ENCODE measurements around the gene CPT1B.
A peak's percentile ranks its signal among the peaks of the same experiment; 100 is the strongest.

The CPT1B gene

DNA sequence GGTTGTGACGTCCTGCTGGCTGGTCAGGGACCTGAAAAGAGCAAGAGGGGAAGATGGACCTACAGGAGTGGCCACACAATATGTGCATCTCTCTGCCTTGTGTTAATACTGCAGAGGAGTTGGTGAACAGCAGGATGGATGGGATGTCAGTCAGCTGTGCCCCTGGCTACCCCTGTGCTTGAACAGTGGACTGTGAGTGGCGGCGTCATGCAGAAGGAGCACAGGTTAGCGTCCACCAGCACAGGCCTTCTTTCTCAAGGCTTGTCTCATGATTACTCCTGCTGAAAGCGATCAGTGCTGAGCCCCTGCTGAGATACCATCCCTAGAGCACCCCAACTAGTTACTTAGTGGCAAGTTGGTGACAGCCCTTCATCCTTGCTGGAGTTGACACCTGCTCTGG lies 8.2 kb upstream of the CPT1B start:
- no peak for DNase-seq (ENCODE audit: low spot score)
- no peak overlapping the region for H3K23ac ChIP-seq (ENCODE audit: low read depth, low read length, poor library complexity)
- H3K36me3 ChIP-seq (replicated peaks in 1 of 2; ENCODE audit: control insufficient read depth in 2 of 2, insufficient read depth in 2 of 2, low read length in 2 of 2) = no peaks in the 10 kb centered on the region
- H2BK120ac ChIP-seq (ENCODE audit: low read depth, low read length) = no peak overlapping the region
- H2BK12ac ChIP-seq (ENCODE audit: low read length) = no peak overlapping the region
- no peak overlapping the region for H3K4ac ChIP-seq (ENCODE audit: low read length)
- no peak overlapping the region for H2AFZ ChIP-seq (ENCODE audit: low read length)
- WGBS, 2 donors (ENCODE audit: extremely low coverage in 2 of 2, insufficient read length in 2 of 2, insufficient replicate concordance in 1 of 2) = no CpG with 5 or more reads among the region's 5 CpGs
- no peaks in the 10 kb centered on the region for H3K27me3 ChIP-seq (ENCODE audit: control insufficient read depth in 3 of 3, insufficient read depth in 3 of 3, low read depth in 1 of 3, low read length in 3 of 3)
- no peak overlapping the region for H3K14ac ChIP-seq (ENCODE audit: low read length)
- H2BK15ac ChIP-seq (ENCODE audit: low read length) = no peak overlapping the region
- H4K8ac ChIP-seq (ENCODE audit: low read depth, low read length) = no peak overlapping the region
- H3K27ac ChIP-seq (replicated peaks; ENCODE audit: low read length) = no peak overlapping the region
- H3K4me3 ChIP-seq (ENCODE audit: low read length in 2 of 2) = no peak overlapping the region
- H4K91ac ChIP-seq (ENCODE audit: low read depth, low read length, poor library complexity) = no peak overlapping the region
- H2BK5ac ChIP-seq (ENCODE audit: low read length) = no peak overlapping the region
- no peak overlapping the region for H3K18ac ChIP-seq (ENCODE audit: low read length)
- H3K9ac ChIP-seq (ENCODE audit: low read depth, low read length, poor library complexity) = no peak overlapping the region
- peaks cover 5% of the 10 kb centered on the region in 2 donors for H3K4me1 ChIP-seq (ENCODE audit: control insufficient read depth in 2 of 2, insufficient read depth in 1 of 2, low read depth in 1 of 2, low read length in 2 of 2)
- no peak overlapping the region for H3K4me2 ChIP-seq (ENCODE audit: insufficient read depth, low read length, poor library complexity, severe bottlenecking)
- H3K9me3 ChIP-seq (replicated peaks in 1 of 2; ENCODE audit: control insufficient read depth in 2 of 2, insufficient read depth in 1 of 2, low read depth in 1 of 2, low read length in 2 of 2) = no peaks in the 10 kb centered on the region
- H3K79me1 ChIP-seq (ENCODE audit: low read depth, low read length) = peaks cover 4% of the 10 kb centered on the region
- H2AK5ac ChIP-seq (ENCODE audit: low read depth, low read length) = no peak overlapping the region

DNA sequence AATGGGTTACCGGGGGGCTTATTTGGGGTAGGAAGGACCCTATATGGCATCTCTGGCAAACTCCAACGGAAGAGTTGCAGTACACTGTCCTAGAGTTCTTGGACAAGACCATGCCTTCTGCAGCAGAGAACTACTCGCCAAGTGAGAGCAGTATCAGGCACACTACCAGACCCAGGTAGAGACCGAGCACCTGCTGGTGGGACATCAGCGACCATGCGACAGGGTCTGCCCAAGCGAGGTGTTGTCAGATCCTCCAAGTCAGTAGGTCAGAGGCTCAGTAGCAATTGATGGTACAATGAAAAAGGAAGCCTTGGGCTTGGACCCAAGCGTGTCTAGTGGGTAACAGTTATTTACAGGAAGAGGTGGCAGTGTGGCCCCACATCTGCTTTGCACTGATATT lies 7.6 kb upstream of the CPT1B start:
- H3K79me1 ChIP-seq (ENCODE audit: low read depth, low read length) = peaks cover 4% of the 10 kb centered on the region
- no peak overlapping the region for H2BK15ac ChIP-seq (ENCODE audit: low read length)
- no peak overlapping the region for H3K9ac ChIP-seq (ENCODE audit: low read depth, low read length, poor library complexity)
- no peak overlapping the region for H2AK5ac ChIP-seq (ENCODE audit: low read depth, low read length)
- H3K14ac ChIP-seq (ENCODE audit: low read length) = no peak overlapping the region
- no peak overlapping the region for H2BK120ac ChIP-seq (ENCODE audit: low read depth, low read length)
- no peak overlapping the region for H3K4ac ChIP-seq (ENCODE audit: low read length)
- no peak overlapping the region for H3K18ac ChIP-seq (ENCODE audit: low read length)
- H3K27ac ChIP-seq (replicated peaks; ENCODE audit: low read length) = no peak overlapping the region
- no peak for DNase-seq (ENCODE audit: low spot score)
- no peak overlapping the region for H4K91ac ChIP-seq (ENCODE audit: low read depth, low read length, poor library complexity)
- H4K8ac ChIP-seq (ENCODE audit: low read depth, low read length) = no peak overlapping the region
- peaks cover 2 to 6% of the 10 kb centered on the region in 2 donors for H3K36me3 ChIP-seq (replicated peaks in 1 of 2; ENCODE audit: control insufficient read depth in 2 of 2, insufficient read depth in 2 of 2, low read length in 2 of 2)
- H2BK12ac ChIP-seq (ENCODE audit: low read length) = no peak overlapping the region
- no peak overlapping the region for H2BK5ac ChIP-seq (ENCODE audit: low read length)
- WGBS, 2 donors (ENCODE audit: extremely low coverage in 2 of 2, insufficient read length in 2 of 2, insufficient replicate concordance in 1 of 2) = no CpG with 5 or more reads among the region's 8 CpGs
- H3K4me2 ChIP-seq (ENCODE audit: insufficient read depth, low read length, poor library complexity, severe bottlenecking) = no peak overlapping the region
- no peak overlapping the region for H3K23ac ChIP-seq (ENCODE audit: low read depth, low read length, poor library complexity)
- no peak overlapping the region for H3K4me3 ChIP-seq (ENCODE audit: low read length in 2 of 2)
- H3K27me3 ChIP-seq (ENCODE audit: control insufficient read depth in 3 of 3, insufficient read depth in 3 of 3, low read depth in 1 of 3, low read length in 3 of 3) = no peaks in the 10 kb centered on the region
- H2AFZ ChIP-seq (ENCODE audit: low read length) = no peak overlapping the region
- peaks cover 5% of the 10 kb centered on the region in 2 donors for H3K4me1 ChIP-seq (ENCODE audit: control insufficient read depth in 2 of 2, insufficient read depth in 1 of 2, low read depth in 1 of 2, low read length in 2 of 2)
- no peaks in the 10 kb centered on the region for H3K9me3 ChIP-seq (replicated peaks in 1 of 2; ENCODE audit: control insufficient read depth in 2 of 2, insufficient read depth in 1 of 2, low read depth in 1 of 2, low read length in 2 of 2)

DNA sequence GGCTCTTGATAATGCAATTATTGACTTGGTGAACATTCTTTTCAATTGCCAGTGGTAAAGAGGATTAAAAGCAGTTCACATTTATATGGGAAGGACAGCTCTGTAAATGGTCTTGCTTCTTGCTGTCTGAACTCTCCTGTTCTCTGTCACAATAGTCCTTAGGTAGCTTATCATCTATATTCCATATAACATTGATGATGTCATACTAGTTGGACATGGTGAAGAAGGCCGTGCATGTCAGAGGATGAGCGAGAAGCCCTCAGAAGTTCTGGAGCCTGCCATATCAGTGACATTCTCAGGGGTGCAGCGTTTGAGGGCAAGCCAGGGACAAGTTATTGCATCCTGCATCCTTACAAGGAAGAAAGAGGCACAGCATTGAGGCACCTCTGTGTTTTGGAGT lies 7.0 kb upstream of the CPT1B start:
- H2AK5ac ChIP-seq (ENCODE audit: low read depth, low read length) = no peak overlapping the region
- H3K4ac ChIP-seq (ENCODE audit: low read length) = no peak overlapping the region
- H2AFZ ChIP-seq (ENCODE audit: low read length) = no peak overlapping the region
- peaks cover 5% of the 10 kb centered on the region in 2 donors for H3K4me1 ChIP-seq (ENCODE audit: control insufficient read depth in 2 of 2, insufficient read depth in 1 of 2, low read depth in 1 of 2, low read length in 2 of 2)
- H3K79me1 ChIP-seq (ENCODE audit: low read depth, low read length) = peaks cover 4% of the 10 kb centered on the region
- H4K91ac ChIP-seq (ENCODE audit: low read depth, low read length, poor library complexity) = no peak overlapping the region
- DNase-seq (ENCODE audit: low spot score) = no peak
- no peak overlapping the region for H4K8ac ChIP-seq (ENCODE audit: low read depth, low read length)
- H3K4me3 ChIP-seq (ENCODE audit: low read length in 2 of 2) = no peak overlapping the region
- WGBS, 2 donors (ENCODE audit: extremely low coverage in 2 of 2, insufficient read length in 2 of 2, insufficient replicate concordance in 1 of 2) = no CpG with 5 or more reads among the region's 3 CpGs
- H3K9me3 ChIP-seq (replicated peaks in 1 of 2; ENCODE audit: control insufficient read depth in 2 of 2, insufficient read depth in 1 of 2, low read depth in 1 of 2, low read length in 2 of 2) = no peaks in the 10 kb centered on the region
- H3K27ac ChIP-seq (replicated peaks; ENCODE audit: low read length) = no peak overlapping the region
- H3K9ac ChIP-seq (ENCODE audit: low read depth, low read length, poor library complexity) = no peak overlapping the region
- H3K4me2 ChIP-seq (ENCODE audit: insufficient read depth, low read length, poor library complexity, severe bottlenecking) = no peak overlapping the region
- H2BK12ac ChIP-seq (ENCODE audit: low read length) = no peak overlapping the region
- no peak overlapping the region for H2BK15ac ChIP-seq (ENCODE audit: low read length)
- H2BK5ac ChIP-seq (ENCODE audit: low read length) = no peak overlapping the region
- no peaks in the 10 kb centered on the region for H3K27me3 ChIP-seq (ENCODE audit: control insufficient read depth in 3 of 3, insufficient read depth in 3 of 3, low read depth in 1 of 3, low read length in 3 of 3)
- no peak overlapping the region for H3K23ac ChIP-seq (ENCODE audit: low read depth, low read length, poor library complexity)
- no peak overlapping the region for H2BK120ac ChIP-seq (ENCODE audit: low read depth, low read length)
- no peak overlapping the region for H3K18ac ChIP-seq (ENCODE audit: low read length)
- H3K36me3 ChIP-seq (replicated peaks in 1 of 2; ENCODE audit: control insufficient read depth in 2 of 2, insufficient read depth in 2 of 2, low read length in 2 of 2) = peaks cover 4 to 10% of the 10 kb centered on the region in 2 donors
- H3K14ac ChIP-seq (ENCODE audit: low read length) = no peak overlapping the region

GRCh38 chr22:50584106-50585096 lies 6.2 kb upstream of the CPT1B start:
- peaks cover 4% of the 10 kb centered on the region for H3K79me1 ChIP-seq (ENCODE audit: low read depth, low read length)
- peak overlapping the region in 1 of 2 donors; percentile 93 for H3K4me3 ChIP-seq (ENCODE audit: low read length in 2 of 2)
- H4K91ac ChIP-seq (ENCODE audit: low read depth, low read length, poor library complexity) = no peak overlapping the region

More at GRCh38 chr22:50584106-50585096, 6.2 kb upstream of the CPT1B start:
- Histone ChIP-seq H2BK120ac (ENCODE audit: low read depth, low read length) (no peak overlapping the region), H2AFZ (ENCODE audit: low read length) (no peak overlapping the region), H3K14ac (ENCODE audit: low read length) (no peak overlapping the region), H2AK5ac (ENCODE audit: low read depth, low read length) (no peak overlapping the region), H3K9ac (ENCODE audit: low read depth, low read length, poor library complexity) (no peak overlapping the region), H3K4me1 (ENCODE audit: control insufficient read depth in 2 of 2, insufficient read depth in 1 of 2, low read depth in 1 of 2, low read length in 2 of 2) (peaks cover 5% of the 10 kb centered on the region in 2 donors), H3K4me2 (ENCODE audit: insufficient read depth, low read length, poor library complexity, severe bottlenecking) (no peak overlapping the region), H3K27ac (replicated peaks; ENCODE audit: low read length) (no peak overlapping the region), H4K8ac (ENCODE audit: low read depth, low read length) (no peak overlapping the region), H3K23ac (ENCODE audit: low read depth, low read length, poor library complexity) (no peak overlapping the region), H3K9me3 (replicated peaks in 1 of 2; ENCODE audit: control insufficient read depth in 2 of 2, insufficient read depth in 1 of 2, low read depth in 1 of 2, low read length in 2 of 2) (no peaks in the 10 kb centered on the region), H3K18ac (ENCODE audit: low read length) (no peak overlapping the region), H3K36me3 (replicated peaks in 1 of 2; ENCODE audit: control insufficient read depth in 2 of 2, insufficient read depth in 2 of 2, low read length in 2 of 2) (peaks cover 10 to 18% of the 10 kb centered on the region in 2 donors), H3K27me3 (ENCODE audit: control insufficient read depth in 3 of 3, insufficient read depth in 3 of 3, low read depth in 1 of 3, low read length in 3 of 3) (no peaks in the 10 kb centered on the region), H2BK5ac (ENCODE audit: low read length) (no peak overlapping the region), H2BK15ac (ENCODE audit: low read length) (no peak overlapping the region), H2BK12ac (ENCODE audit: low read length) (no peak overlapping the region), H3K4ac (ENCODE audit: low read length) (no peak overlapping the region)
- DNase-seq (ENCODE audit: low spot score) = no peak
- WGBS, 2 donors (ENCODE audit: extremely low coverage in 2 of 2, insufficient read length in 2 of 2, insufficient replicate concordance in 1 of 2) = no CpG with 5 or more reads among the region's 23 CpGs
